Measurements from ENCODE around the gene KCTD16. TPM values are rescaled to one million over a fixed set of nuclear protein-coding genes. Genes with fewer than 3 reads are reported as not detected.

KCTD16 gene
- total and polyA plus RNA-seq, 2 donors (not counting 1 experiment from before 2014, with no cell fraction given), result not detected

GRCh38 chr5:144315994-144316634 lies 145.4 kb downstream of the KCTD16 start:
- WGBS (ENCODE audit: insufficient coverage), result no CpG with 5 or more reads among the region's 12 CpGs
- intact Hi-C loops (cut with micrococcal nuclease), result no loop called here
- H3K9me3 ChIP-seq (ENCODE audit: control extremely low read depth in 1 of 3, control insufficient read depth in 2 of 3, insufficient read depth in 1 of 3, low read length in 2 of 3), result no peaks in the 10 kb centered on the region
- H3K36me3 ChIP-seq (replicated peaks in 1 of 2; ENCODE audit: control extremely low read depth in 1 of 2, control insufficient read depth in 1 of 2, extremely low read depth in 1 of 2, insufficient read depth in 2 of 2, low read length in 1 of 2), result no peaks in the 10 kb centered on the region
- no peak overlapping the region for H3K4me3 ChIP-seq (ENCODE audit: control extremely low read depth in 1 of 5, extremely low read depth in 1 of 5, insufficient read depth in 1 of 5, low read depth in 2 of 5, low read length in 4 of 5)
- H3K9ac ChIP-seq (ENCODE audit: low read length), result no peak overlapping the region
- H3K79me2 ChIP-seq (ENCODE audit: control insufficient read depth, insufficient read depth, low read length), result no peaks in the 10 kb centered on the region
- POLR2A ChIA-PET, result no interaction called here
- H3K27me3 ChIP-seq (replicated peaks in 1 of 4; ENCODE audit: control extremely low read depth in 1 of 4, control insufficient read depth in 3 of 4, insufficient read depth in 4 of 4, low read length in 3 of 4), result no peaks in the 10 kb centered on the region
- H3K4me1 ChIP-seq (ENCODE audit: control insufficient read depth in 2 of 2, insufficient read depth in 2 of 2, low read length in 2 of 2), result no peaks in the 10 kb centered on the region
- TF ChIP-seq EZH2 (IDR thresholded peaks at IDR 0.05; ENCODE audit: borderline replicate concordance, insufficient read depth, low read depth, low read length, poor library complexity, severe bottlenecking), result no peak
- TF ChIP-seq CTCF (IDR thresholded peaks at IDR 0.05), result no peak
- no peaks in the 10 kb centered on the region for H3K9me3 Mint-ChIP-seq (ENCODE audit: insufficient read depth)
- ATAC-seq (ENCODE audit: low read depth) (no peak), DNase-seq (no peak)
- no peak overlapping the region for H3K4me3 Mint-ChIP-seq
- H3K4me2 ChIP-seq (replicated peaks; ENCODE audit: low read depth, low read length, poor library complexity, severe bottlenecking), result no peak overlapping the region
- CTCF ChIA-PET, result interaction anchor here (0.7 kb wide), 1 partner anchor 203 kb away, joined by 3 read pairs; no protein-coding TSS in a partner anchor
- no peak overlapping the region for H2AFZ ChIP-seq (ENCODE audit: insufficient read depth, low read depth, low read length, poor library complexity, severe bottlenecking)
- H3K27ac ChIP-seq (ENCODE audit: low read length in 2 of 2), result no peak overlapping the region
- H3K27ac Mint-ChIP-seq, result no peak overlapping the region
- no peaks in the 10 kb centered on the region for H3K27me3 Mint-ChIP-seq
- H4K20me1 ChIP-seq (ENCODE audit: control insufficient read depth, insufficient read depth, low read length, poor library complexity, severe bottlenecking), result no peaks in the 10 kb centered on the region
- H3K4me1 Mint-ChIP-seq, result no peaks in the 10 kb centered on the region

- DNase-seq, result no peak
- Histone ChIP-seq H3K9ac (ENCODE audit: low read length) (no peak overlapping the region), H3K4me1 (ENCODE audit: control insufficient read depth in 2 of 2, insufficient read depth in 2 of 2, low read length in 2 of 2) (no peaks in the 10 kb centered on the region), H3K27me3 (replicated peaks in 1 of 4; ENCODE audit: control extremely low read depth in 1 of 4, control insufficient read depth in 3 of 4, insufficient read depth in 4 of 4, low read length in 3 of 4) (no peaks in the 10 kb centered on the region), H2AFZ (ENCODE audit: insufficient read depth, low read depth, low read length, poor library complexity, severe bottlenecking) (no peak overlapping the region), H3K36me3 (replicated peaks in 1 of 2; ENCODE audit: control extremely low read depth in 1 of 2, control insufficient read depth in 1 of 2, extremely low read depth in 1 of 2, insufficient read depth in 2 of 2, low read length in 1 of 2) (no peaks in the 10 kb centered on the region), H3K27ac (ENCODE audit: low read length in 2 of 2) (no peak overlapping the region), H3K9me3 (ENCODE audit: control extremely low read depth in 1 of 3, control insufficient read depth in 2 of 3, insufficient read depth in 1 of 3, low read length in 2 of 3) (no peaks in the 10 kb centered on the region), H3K4me2 (replicated peaks; ENCODE audit: low read depth, low read length, poor library complexity, severe bottlenecking) (no peak overlapping the region), H3K79me2 (ENCODE audit: control insufficient read depth, insufficient read depth, low read length) (no peaks in the 10 kb centered on the region), H3K4me3 (ENCODE audit: control extremely low read depth in 1 of 5, extremely low read depth in 1 of 5, insufficient read depth in 1 of 5, low read depth in 2 of 5, low read length in 4 of 5) (no peak overlapping the region), H4K20me1 (ENCODE audit: control insufficient read depth, insufficient read depth, low read length, poor library complexity, severe bottlenecking) (no peaks in the 10 kb centered on the region)
- no peak overlapping the region for H3K4me3 Mint-ChIP-seq
- ChIA-PET POLR2A (no interaction called here), CTCF (no interaction called here)
- H3K27ac Mint-ChIP-seq, result no peak overlapping the region
- no peaks in the 10 kb centered on the region for H3K27me3 Mint-ChIP-seq
- intact Hi-C loops (cut with micrococcal nuclease), result no loop called here
- no peak for TF ChIP-seq CTCF (IDR thresholded peaks at IDR 0.05)
- no peak for TF ChIP-seq EZH2 (IDR thresholded peaks at IDR 0.05; ENCODE audit: borderline replicate concordance, insufficient read depth, low read depth, low read length, poor library complexity, severe bottlenecking)
- H3K9me3 Mint-ChIP-seq (ENCODE audit: insufficient read depth), result no peaks in the 10 kb centered on the region
- ATAC-seq (ENCODE audit: low read depth), result no peak
- no peaks in the 10 kb centered on the region for H3K4me1 Mint-ChIP-seq
- 100% methylated on average over 1 of the region's 3 CpGs for WGBS (ENCODE audit: insufficient coverage)
Measured at GRCh38 chr5:144318011-144318410, 147.3 kb downstream of the KCTD16 start.
